HEK293 (cell line): ENCODE measurements around the gene PLOD3.

Experiments used
- SETDB1 ChIP-seq: IDR thresholded peaks from one replicate; pipeline ENCODE4 v1.6.1; 2017; ENCODE audit warnings: mild to moderate bottlenecking, low read length, moderate library complexity, mixed read lengths; ENCODE audit not compliant: insufficient read length
- YY1 ChIP-seq: fragments of 450-650 bp; formaldehyde crosslinking; IDR thresholded peaks from 2 replicates; pipeline ENCODE4 v1.5.1; 2018; ENCODE audit warnings: missing biosample characterization, missing genetic modification characterization
- YY2 ChIP-seq: fragments of 450-650 bp; formaldehyde crosslinking; IDR thresholded peaks from 2 replicates; pipeline ENCODE4 v1.5.1; 2016; ENCODE audit warnings: missing biosample characterization, missing genetic modification characterization
- ZNF112 ChIP-seq: fragments of 450-650 bp; formaldehyde crosslinking; IDR thresholded peaks from 2 replicates; pipeline ENCODE4 v1.5.0; 2017; ENCODE audit warnings: missing biosample characterization, missing genetic modification characterization
- ZNF146 ChIP-seq: fragments of 450-650 bp; formaldehyde crosslinking; IDR thresholded peaks from 2 replicates; pipeline ENCODE4 v1.5.1; 2016; ENCODE audit warnings: missing biosample characterization, missing genetic modification characterization
- ZNF223 ChIP-seq: fragments of 450-650 bp; formaldehyde crosslinking; IDR thresholded peaks from 2 replicates; pipeline ENCODE4 v1.5.1; 2016; ENCODE audit warnings: missing biosample characterization, missing genetic modification characterization
- ZNF350 ChIP-seq: fragments of 450-650 bp; formaldehyde crosslinking; IDR thresholded peaks from 2 replicates; pipeline ENCODE4 v1.5.0; 2017; ENCODE audit warnings: missing biosample characterization, mild to moderate bottlenecking, missing genetic modification characterization
- ZNF404 ChIP-seq: fragments of 450-650 bp; formaldehyde crosslinking; IDR thresholded peaks from 2 replicates; pipeline ENCODE4 v1.5.1; 2017; ENCODE audit warnings: missing biosample characterization, missing genetic modification characterization
- ZNF501 ChIP-seq: fragments of 450-650 bp; formaldehyde crosslinking; IDR thresholded peaks from 2 replicates; pipeline ENCODE4 v1.5.1; 2016; ENCODE audit warnings: missing biosample characterization, missing genetic modification characterization
- TF ChIP-seq, protein P1 (sequence below): fragments of 450-650 bp; formaldehyde crosslinking; IDR thresholded peaks from 2 replicates; pipeline ENCODE4 v1.5.1; 2016; ENCODE audit warnings: missing biosample characterization, missing genetic modification characterization

DNA sequence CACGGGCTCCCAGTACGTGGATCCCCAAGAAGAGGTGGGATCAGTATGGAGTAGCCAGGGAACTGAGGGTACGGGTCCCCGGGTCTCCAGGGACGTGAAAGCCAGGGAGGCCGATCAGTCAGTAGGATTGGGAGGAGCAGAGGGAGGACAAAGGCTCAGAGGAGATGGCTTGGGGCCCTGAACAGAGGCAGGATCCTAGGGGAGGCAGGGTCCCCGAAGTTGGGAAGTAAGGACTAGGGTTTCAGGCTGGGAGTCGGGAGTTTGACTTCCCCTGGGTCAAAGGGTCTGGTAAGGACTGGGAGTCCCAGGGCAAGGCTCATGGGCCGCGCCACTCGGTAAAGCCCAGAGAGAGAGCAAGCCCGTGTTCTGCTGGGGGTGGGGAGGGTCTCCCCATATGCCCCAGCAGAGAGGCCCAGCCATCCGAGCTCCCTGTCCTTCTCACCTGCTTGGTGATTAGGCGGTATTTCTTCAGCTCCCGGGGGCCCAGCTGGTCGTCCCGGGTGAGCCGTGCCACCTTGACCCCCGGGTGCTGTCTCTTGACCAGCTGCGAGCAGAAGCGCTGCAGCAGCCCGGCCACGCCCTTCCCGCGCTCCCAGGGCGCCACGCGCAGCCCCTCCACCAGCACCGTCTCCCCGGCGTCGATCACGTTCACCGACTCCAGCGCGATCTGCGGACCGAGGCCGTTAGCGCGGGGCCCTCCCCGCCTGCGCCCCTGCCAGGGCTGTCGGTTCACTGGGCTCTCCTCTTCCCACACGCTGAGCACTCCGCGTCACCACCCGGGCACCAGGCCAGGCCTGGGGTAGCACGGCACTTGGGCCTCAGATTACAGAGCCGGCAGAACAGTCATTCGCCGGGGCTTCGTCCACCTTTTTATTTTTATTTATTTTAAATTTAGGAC lies 44.3 kb downstream of the PLOD3 start:
- TF ChIP-seq ZNF501 (no peak; the same call in 1 of the 2 replicates), ZNF223 (no peak), ZNF146 (tag by site-specific recombination) (no peak), ZNF350 (tag by site-specific recombination) (no peak), YY2 (tag by site-specific recombination) (no peak), YY1 (tag by site-specific recombination) (no peak), ZNF112 (tag by site-specific recombination) (no peak), ZNF404 (tag by site-specific recombination) (no peak), SETDB1 (no peak)
- TF ChIP-seq, protein P1, sequence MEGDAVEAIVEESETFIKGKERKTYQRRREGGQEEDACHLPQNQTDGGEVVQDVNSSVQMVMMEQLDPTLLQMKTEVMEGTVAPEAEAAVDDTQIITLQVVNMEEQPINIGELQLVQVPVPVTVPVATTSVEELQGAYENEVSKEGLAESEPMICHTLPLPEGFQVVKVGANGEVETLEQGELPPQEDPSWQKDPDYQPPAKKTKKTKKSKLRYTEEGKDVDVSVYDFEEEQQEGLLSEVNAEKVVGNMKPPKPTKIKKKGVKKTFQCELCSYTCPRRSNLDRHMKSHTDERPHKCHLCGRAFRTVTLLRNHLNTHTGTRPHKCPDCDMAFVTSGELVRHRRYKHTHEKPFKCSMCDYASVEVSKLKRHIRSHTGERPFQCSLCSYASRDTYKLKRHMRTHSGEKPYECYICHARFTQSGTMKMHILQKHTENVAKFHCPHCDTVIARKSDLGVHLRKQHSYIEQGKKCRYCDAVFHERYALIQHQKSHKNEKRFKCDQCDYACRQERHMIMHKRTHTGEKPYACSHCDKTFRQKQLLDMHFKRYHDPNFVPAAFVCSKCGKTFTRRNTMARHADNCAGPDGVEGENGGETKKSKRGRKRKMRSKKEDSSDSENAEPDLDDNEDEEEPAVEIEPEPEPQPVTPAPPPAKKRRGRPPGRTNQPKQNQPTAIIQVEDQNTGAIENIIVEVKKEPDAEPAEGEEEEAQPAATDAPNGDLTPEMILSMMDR (tag by site-specific recombination): no peak
